Renal cortical epithelial cell (primary cell): ENCODE measurements around the gene CASP1. TPM values are rescaled to one million over a fixed set of nuclear protein-coding genes. Genes with fewer than 3 reads are reported as not detected.

ENCODE experiments used
- DNase-seq: peaks from one replicate; pipeline ENCODE4 v3.0.0-alpha.2; 2011; ENCODE audit warnings: low read depth
- total RNA-seq: library from RNA; depleted of rRNA; stranded (reverse); fragments of >200 nt; gene quantifications from 2 replicates; pipeline ENCODE4 v1.2.3, GENCODE V29; 2014

CASP1 gene
- total RNA-seq, 1 donor from 2014 or later: 8.6 TPM

- DNase-seq: no peak
These were observed 50.1 kb downstream of the CASP1 start for GRCh38 chr11:104984808-104985207.

GRCh38 chr11:104979839-104980238 lies 55.1 kb downstream of the CASP1 start:
- DNase-seq: no peak

Other genes starting within 250 kb of the CASP1 start
- not detected in 2 replicates for gene CASP12, start 136.7 kb downstream of the CASP1 start, total RNA-seq
- 150 and 201 TPM in 2 replicates for gene CASP4, start 66.6 kb downstream of the CASP1 start, total RNA-seq
- gene CASP5, start 12.0 kb downstream of the CASP1 start, total RNA-seq: not detected in 2 replicates
- 0.50 and 4.9 TPM in 2 replicates for gene CARD16, start 10.2 kb upstream of the CASP1 start, total RNA-seq
- gene CARD18, start 104.6 kb upstream of the CASP1 start, total RNA-seq: not detected in 2 replicates